Activated CD8-positive, alpha-beta memory T cell treated with anti-CD3 and anti-CD28 coated beads, Interleukin-2, amount 50 U/mL, for 1 hour (primary cell): ENCODE data around the gene WFS1.

Source experiments
- DNase-seq: peaks from one replicate; pipeline ENCODE4 v3.0.0-alpha.2; 2020; ENCODE audit errors: extremely low read depth

Gene WFS1

GRCh38 chr4:6300359-6300758 is 30.7 kb downstream of the WFS1 start:
- DNase-seq = no peak

GRCh38 chr4:6301051-6301731 is 31.5 kb downstream of the WFS1 start:
- DNase-seq = no peak

GRCh38 chr4:6301732-6302442 is 32.2 kb downstream of the WFS1 start:
- no peak for DNase-seq

GRCh38 chr4:6302869-6303268 is 33.2 kb downstream of the WFS1 start:
- DNase-seq = no peak

GRCh38 chr4:6303943-6304342 is 34.3 kb downstream of the WFS1 start:
- DNase-seq = no peak

DNA sequence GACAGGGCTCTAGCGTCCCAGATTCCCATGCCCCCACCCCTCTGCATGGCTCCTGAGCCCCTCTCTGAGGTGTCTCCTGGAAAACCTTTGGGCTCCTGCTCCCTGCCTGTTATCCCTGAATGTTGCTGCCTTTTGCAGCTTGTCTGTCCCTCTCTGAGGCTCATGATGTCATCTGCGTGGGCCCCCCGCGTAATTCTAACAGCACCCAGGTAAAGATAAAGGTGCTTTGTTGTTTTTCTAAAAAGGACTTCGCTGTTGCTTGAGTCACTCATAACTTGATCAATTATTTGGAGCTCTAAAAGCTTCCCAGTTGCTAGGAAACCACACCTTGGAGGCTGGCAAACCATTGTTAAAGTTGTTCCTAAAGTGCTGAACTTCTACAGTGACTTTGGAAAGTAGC is 36.6 kb downstream of the WFS1 start:
- DNase-seq = no peak

DNA sequence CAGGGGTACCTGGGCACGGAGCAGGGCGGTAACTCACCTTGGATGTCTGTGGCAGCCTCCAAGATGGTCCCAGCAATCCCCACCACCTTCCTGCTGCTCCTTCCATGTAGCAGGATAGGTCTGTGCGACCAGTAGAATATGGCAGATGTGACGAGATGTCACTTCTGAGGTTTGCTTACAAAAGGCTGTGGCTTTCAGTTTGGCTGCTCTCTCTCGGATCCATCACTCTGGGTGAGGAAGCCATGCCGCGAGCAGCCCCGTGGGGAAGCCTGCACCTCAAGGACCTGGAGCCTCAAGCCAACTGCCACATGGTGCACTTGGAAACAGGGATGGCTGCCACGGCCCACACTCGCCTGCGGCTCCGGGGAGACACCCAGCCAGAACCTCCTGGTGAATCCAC is 37.6 kb downstream of the WFS1 start:
- DNase-seq = no peak

DNA sequence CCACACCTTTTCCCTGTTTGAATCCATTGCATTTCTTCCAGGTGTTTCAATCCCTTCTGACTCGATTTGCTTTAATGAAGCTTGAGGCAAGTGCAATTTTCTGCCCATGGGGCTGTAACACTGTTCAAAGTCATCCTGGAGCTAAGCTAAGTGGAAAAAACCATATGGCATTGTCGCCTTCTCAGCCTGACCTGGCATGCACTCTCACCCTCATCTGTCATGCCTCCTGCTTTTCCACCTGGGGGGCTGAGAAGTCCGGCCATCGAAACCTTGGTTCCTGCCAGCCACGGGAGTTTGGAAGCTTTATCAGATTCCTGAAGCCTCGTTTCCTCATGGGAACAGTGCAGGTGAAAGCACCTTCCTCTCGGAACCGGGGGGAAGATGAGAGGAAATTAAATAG is 38.2 kb downstream of the WFS1 start:
- DNase-seq = no peak

DNA sequence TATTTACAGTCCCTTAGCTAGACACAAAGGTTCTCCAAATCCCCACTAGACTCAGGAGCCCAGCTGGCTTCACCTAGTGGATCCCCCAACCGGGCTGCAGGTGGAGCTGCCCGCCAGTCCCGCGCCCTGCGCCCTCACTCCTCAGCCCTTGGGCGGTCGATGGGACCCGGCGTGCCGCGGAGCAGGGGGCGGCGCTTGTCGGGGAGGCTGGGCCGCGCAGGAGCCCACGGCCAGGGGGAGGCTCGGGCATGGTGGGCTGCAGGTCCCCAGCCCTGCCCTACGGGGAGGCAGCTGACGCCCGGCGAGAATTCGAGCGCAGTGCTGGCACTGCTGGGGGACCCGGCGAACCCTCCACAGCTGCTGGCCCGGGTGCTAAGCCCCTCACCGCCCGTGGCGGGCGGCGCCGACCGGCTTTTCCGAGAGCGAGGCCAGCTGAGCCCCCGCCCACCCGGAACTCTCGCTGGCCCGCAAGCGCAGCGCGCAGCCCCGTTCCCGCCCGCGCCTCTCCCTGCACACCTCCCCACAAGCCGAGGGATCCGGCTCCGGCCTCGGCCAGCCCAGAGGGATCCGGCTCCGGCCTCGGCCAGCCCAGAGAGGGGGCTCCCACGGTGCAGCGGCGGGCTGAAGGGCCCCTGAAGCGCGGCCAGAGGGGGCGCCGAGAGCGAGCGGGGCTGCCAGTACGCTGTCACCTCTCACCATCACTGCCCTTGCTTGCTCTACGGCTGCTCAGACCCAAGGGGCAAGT is 39.4 kb downstream of the WFS1 start:
- DNase-seq = peak; percentile 3

DNA sequence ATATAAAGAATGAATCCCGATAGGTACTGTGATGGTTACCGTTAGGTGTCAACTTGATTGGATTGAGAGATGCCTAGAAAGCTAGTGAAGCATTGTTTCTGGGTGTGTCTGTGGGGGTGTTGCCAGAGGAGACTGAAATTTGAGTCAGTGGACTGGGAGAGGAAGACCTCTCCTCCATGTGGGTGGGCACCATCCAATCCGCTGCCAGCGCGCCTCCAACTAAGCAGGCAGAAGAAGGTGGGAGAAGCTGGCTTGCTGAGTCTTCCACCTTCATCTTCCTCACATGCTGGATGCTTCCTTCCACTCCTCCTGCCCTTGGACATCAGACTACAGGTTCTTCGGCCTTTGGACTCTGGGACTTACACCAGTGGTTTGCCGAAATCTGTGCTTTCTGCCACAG is 40.1 kb downstream of the WFS1 start:
- DNase-seq = no peak

GRCh38 chr4:6313216-6313615 is 43.6 kb downstream of the WFS1 start:
- DNase-seq = no peak

DNA sequence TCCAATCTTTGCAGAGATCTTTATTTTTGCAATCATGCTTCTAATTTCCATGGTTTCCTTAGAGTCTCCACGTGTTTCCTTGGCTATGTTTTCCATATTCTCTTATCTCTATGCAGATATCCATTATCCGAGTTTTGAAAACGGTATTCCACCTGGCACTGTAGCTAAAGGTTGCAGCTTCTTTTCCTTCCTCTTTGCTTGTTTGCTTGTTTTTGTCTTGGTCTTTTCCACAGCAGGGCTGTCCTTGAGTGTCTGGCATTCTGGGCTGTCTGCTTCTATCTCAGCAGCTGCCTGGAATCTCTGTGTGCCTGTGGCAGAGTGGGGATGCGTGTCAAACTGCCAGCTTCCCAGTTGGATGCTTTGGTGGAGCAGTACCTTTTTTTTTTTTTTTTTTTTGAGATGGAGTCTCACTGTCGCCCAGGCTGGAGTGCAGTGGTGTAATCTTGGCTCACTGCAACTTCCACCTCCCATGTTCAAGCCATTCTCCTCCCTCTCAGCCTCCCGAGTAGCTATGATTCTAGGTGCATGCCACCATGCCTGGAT is 46.9 kb downstream of the WFS1 start:
- DNase-seq = no peak

DNA sequence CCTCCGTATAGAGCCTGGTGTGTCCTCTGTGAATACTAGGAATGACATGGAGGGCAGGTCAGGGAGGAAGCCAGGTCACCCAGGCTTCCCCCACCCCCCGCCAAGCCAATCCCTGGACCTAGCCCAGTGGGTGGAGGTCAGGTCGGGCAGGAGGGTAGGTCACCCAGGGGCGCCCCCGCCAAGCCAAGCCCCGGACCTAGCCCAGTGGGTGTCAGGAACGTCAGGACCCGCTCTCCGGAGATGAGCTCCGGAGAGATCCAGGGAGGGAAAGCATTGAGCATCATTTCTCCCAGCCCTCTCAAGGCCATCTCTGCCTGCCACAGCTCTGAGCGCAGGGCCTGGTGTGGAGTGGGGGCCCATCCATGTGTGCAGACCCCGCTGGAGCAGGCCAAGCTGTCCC is 48.6 kb downstream of the WFS1 start:
- DNase-seq = no peak

- DNase-seq = no peak
These were observed 50.0 kb downstream of the WFS1 start for GRCh38 chr4:6319530-6320150.

GRCh38 chr4:6320663-6321062 is 51.0 kb downstream of the WFS1 start:
- no peak for DNase-seq

- DNase-seq = no peak
These were observed 51.7 kb downstream of the WFS1 start for GRCh38 chr4:6321361-6321760.

DNA sequence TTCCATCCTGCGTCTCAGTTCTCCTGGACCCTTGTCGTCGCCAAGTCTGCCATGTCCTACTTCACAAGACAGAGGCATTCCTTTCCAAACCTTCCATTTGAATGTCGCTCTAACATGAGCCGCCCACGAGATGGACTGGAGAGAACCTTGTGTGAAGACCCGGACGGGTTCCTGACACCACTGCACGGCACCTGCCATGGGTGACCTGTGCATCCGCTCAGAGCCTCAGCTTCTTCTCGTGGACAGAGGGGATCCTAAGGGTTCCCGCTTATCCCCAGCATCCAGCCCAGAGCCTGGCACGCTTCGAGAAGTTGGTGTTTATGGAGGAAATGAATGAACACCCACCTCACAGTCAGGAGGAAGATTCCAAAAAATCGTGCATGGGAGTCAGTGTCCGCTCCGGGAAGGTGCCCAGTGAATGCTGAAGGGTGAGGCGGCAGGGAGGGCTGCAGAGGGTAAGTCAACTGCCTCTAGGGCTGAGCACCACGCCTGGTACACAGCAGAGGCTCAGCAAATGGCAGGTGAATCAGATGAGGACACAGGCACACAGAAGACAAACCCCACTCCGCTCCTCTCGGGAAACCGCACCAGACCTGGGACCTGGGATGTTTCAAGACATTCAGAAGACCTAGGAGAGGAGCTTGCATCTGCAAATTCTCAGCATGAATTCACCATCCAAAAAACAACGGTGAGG is 52.6 kb downstream of the WFS1 start:
- DNase-seq = no peak

GRCh38 chr4:6322761-6323566 is 53.3 kb downstream of the WFS1 start:
- DNase-seq = no peak

- no peak for DNase-seq
These were observed 54.9 kb downstream of the WFS1 start for GRCh38 chr4:6324461-6324998.

GRCh38 chr4:6324999-6325787 is 55.5 kb downstream of the WFS1 start:
- no peak for DNase-seq
